Activated CD4-positive, alpha-beta T cell treated with anti-CD3 and anti-CD28 coated beads for 24 hours (primary cell): ENCODE measurements around the gene INAFM2.

ENCODE experiments used
- DNase-seq, 2 donors: peaks; one replicate each; pipeline ENCODE4 v3.0.0-alpha.2; 2020; ENCODE audit warnings: low read depth in 2 of 2

Gene INAFM2

DNA sequence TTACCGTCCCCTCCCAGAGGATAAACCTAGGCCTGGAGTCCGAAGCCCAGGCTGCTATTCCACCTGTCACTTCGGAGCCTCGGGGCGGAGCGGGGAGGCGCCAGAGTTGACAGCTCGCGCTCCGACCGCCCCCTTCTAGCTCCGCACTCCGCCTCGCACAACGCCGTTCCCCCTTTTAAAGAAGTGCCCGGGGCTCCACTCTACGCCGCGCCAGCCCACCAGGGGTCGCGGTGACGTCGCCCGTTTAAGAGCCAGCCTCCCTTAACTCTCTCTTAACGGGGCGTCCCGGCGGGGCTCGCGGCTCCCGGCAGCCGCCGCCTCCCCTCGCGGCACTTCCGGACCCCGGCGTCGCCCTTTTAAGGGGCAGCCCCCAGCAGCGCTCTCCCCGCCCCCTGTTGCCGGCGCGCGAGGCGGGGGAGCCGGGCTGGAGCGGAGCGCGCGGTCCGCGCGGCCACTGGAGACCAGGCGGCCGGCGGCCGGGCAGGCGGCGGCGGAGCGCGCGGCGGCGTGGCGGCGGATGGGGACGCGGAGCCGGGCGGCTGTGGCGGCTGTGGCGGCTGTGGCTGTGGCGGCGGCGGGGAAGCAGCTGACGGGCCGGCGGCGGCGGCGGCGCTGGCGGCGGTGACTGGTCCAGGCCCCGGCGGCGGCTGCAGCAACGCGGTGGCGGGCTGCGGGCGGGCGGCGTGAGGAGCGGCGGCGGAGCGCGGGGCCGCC, at the start of gene INAFM2:
Gene INAFM2 (plus strand): TSS at position 454 of the 714 bp plus-strand sequence. CDS start 364 bp downstream, outside the sequence.
- DNase-seq = peak; percentile 79 to 86

DNA sequence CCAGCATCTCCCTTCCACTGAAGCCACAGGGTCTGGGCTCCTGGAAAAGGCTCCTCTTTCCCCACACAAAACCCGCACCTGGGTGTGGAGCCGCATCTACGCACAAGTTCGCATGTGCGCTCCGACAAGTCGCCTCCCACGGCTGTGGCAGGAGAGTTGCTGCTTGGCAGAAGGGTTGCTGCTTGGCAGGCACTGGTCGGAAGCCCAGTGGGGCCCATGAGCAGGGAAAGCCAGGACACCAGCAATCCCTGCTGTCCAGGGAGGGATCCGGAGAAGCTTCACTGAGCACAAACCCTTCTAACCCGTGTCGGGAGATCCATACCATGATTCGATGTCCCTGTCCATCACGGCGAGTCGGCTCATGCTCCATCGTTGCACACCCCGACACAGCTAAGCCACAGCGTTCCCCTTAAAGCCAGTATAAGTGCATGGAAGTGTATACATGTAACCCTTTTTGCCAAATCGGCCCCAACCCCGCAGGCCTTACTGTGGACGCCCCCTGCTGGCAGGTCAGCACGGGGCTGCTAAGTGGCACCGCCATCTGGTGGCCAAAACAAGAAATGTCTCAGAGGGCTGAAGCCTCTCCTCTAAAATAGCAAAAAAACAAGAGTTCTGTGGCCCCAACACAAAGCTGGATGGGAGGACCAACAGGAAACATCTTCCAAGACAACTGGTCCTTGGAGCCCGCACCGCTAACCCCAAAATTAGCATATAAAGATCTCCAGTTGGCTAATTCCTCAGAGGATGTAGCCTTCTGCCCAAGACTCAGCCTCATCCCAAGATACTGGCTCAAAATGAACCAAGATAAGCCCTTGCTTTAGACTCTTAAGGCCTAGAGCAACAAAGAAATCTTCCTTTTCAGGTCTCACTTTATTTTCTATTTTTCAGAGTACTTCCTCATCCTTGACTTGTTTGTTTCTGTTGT, 48.9 kb upstream of the INAFM2 start:
- DNase-seq = peak; percentile 83 to 87

DNA sequence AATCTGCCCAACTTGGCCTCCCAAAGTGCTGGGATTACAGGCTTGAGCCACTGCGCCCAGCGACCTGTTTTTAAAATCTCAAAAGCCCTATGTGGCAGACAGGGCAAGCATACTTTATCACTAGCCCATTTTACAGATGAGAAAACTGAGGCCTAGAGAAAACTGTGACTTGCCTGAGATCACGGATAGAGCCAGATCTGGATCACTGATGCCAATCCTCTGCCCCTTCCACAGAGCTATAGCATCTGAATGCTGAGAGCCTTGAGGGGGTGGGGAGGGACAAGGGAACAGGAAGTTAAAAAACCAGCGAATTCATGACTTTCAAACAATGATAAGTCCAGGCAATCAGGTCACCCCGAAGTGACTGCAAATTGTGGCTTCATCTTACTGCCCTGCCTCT, 48.0 kb upstream of the INAFM2 start:
- no peak for DNase-seq

DNA sequence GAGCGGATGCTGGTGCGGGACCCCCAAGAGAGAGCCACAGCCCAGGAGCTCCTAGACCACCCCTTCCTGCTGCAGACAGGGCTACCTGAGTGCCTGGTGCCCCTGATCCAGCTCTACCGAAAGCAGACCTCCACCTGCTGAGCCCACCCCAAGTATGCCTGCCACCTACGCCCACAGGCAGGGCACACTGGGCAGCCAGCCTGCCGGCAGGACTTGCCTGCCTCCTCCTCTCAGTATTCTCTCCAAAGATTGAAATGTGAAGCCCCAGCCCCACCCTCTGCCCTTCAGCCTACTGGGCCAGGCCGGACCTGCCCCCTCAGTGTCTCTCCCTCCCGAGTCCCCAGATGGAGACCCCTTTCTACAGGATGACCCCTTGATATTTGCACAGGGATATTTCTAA, 47.5 kb upstream of the INAFM2 start:
- DNase-seq = no peak

DNA sequence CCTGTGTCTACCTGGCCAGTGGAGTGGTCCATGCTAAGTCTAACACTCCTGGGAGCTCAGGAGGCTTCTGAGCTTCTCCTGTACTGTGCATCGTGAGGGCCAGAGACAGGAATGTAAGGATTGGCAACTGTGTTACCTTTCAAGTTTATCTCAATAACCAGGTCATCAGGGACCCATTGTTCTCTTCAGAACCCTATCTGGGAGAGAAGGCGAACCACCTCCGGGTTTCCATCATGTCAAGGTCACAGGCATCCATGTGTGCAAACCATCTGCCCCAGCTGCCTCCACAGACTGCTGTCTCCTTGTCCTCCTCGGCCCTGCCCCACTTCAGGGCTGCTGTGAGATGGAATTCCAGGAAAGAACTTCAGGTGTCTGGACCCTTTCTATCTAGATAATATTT, 46.6 kb upstream of the INAFM2 start:
- no peak for DNase-seq

DNA sequence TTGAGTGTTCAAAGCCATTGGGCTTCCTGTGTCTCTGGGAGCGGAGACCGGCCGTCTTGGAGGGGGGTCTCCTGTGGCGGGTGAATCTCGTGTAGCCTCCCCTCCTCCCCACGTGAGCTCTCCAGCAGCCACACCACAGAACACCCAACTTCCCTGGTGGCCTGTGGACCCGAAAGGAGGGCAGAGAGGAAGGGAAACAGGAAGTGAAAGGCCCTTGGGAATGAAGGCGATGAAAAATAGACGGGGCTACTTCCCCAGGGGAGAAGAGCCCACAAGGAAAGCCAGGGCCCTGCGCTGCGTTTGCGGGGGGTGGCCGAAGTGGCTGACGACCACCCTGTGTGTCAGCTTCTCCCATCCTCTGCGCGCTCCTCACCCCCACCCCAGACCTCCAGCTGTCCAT, 46.0 kb upstream of the INAFM2 start:
- DNase-seq = no peak

DNA sequence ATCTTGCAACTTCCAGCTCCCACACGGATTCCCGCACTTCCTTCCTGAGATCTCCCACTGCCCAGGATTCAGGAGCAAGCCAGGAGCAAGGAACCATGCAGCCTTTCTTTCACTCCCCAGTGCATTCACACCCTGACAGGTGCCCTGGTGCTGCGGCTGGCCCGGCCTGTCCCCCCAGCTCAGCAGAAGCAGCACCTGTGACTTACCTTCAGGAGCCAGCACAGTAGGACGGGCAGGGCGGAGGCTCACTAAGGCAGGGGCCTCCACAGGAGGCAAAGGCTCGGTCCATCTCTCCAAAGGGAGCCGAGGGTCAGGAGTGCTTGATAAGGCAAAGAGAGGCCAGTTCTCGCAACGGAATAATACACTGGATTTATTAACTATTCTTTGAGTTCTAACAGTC, 45.5 kb upstream of the INAFM2 start:
- DNase-seq = no peak

DNA sequence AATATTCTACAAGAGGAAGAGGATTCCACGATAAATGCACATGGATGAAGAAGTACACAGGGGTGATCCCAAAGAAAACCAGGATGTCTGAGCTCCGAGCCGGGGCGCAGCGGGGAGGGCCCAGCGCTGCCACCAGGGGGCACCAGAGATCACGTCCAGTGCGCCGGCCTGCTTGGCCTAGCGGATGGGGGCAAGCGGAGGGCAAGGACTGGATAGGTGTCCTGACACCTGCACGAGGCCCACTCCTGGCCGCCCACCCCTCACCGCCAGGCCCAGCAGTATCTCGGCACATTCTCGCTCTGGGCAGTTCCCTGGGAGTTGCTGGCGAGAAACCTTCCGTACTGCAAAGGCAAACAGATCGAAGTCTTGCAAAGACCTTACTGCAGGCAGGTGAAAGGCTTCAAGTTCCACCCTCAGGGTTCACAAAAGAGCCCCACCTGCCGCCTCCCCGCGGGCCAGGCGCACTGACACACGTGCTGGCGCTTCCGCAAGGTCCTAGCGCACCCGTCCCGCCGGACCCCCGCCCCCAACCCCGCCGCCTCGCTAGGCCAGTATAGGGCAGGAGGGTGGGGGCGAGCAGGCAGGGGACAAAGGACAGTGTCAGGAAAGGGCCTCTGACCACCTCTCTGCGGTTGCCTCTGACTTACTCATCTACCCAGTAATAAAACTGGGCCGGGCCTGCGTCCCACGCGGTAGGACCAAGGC, 43.9 kb upstream of the INAFM2 start:
- DNase-seq = peak; percentile 58 to 61

DNA sequence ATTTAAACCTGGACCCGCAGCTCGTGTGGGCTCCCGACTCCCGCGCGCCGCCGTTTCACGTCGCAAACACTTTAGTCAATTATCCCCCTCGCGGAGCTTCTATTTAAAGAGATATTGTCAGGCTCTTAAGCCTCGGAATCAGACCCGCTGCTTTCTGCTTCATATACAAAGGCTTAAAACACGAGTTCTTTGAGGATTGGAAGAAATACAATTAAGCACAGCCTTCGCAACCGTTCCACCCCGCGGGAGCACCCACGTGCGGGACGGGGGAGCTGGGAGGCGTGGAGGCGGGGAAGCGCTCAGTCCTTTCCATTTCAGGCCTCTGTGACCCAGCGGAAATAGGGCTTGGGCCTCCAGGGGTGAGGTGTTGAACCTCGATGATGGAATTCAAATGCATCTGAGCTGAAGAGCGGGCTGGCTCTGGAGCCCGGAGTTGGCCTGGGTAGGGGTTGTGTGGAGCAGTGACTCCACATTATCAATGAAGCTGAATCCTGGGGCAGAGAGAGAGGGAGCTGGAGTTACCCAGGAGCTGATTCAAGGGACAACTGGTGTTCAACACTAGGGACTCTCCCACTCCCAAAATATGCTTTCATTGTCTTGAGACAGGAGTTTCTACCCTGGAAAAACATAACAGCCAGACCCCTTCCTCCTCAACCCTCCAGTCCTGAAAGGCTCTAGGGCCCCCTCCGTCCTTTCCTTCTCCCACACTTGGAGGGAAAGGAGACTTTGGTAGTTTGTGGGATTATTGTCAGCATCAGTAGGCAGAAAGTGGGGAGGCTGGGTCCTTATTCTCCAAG, 43.0 kb upstream of the INAFM2 start:
- DNase-seq = no peak

DNA sequence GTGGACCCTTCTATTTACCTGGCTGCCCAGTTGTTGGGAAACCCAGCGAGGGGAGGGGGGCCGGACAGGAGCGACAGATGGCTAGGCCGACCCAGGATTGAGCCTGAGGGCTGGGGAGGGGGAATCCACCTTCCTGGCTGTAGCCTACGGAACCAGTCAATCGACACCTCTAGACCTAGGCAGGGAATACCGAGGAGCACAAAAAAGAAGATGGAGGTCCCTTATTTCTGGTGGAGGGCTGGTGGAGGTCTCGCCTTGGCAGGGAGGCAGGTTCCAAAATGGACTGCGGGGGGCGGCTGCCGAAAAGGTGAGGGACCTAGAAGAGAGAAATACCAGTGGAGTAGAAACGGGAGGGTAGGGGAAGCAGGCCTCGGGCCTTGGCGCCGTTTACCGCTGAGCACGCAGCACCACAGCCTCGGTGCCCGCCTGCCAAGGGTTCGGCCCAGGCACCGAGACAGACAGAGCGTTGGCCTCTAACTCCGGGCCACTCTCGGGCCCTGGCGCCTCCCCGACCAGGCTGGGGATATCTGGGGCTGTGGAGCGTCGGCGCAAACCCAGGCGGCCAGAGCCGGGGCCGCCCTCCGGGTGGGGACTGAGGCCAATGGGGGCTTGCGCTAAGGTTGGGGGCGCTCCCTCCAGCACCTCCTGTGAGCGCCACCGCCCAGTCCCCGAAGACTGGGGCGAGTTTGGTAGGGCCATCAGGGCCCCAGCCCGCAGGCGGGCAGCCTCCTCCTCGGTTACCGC, 42.3 kb upstream of the INAFM2 start:
- DNase-seq = no peak

DNA sequence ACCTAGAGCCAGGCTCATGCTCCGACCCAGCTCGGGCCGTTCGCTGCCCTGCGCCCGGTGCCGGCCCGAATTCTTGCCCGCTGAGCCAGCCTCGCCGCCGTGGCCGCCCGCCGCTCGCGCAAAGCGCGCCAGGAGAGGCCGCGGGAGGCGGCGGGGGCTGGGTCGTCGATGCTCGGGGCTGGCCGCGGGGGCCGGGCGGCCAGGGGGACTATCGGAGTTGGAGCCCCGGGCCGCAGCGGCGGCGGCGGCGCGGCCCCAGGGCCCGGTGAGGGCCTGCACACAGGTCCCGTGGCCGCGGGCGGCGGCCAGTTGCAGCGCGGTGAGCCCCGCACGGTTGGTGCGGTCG, 41.7 kb upstream of the INAFM2 start:
- DNase-seq = no peak

DNA sequence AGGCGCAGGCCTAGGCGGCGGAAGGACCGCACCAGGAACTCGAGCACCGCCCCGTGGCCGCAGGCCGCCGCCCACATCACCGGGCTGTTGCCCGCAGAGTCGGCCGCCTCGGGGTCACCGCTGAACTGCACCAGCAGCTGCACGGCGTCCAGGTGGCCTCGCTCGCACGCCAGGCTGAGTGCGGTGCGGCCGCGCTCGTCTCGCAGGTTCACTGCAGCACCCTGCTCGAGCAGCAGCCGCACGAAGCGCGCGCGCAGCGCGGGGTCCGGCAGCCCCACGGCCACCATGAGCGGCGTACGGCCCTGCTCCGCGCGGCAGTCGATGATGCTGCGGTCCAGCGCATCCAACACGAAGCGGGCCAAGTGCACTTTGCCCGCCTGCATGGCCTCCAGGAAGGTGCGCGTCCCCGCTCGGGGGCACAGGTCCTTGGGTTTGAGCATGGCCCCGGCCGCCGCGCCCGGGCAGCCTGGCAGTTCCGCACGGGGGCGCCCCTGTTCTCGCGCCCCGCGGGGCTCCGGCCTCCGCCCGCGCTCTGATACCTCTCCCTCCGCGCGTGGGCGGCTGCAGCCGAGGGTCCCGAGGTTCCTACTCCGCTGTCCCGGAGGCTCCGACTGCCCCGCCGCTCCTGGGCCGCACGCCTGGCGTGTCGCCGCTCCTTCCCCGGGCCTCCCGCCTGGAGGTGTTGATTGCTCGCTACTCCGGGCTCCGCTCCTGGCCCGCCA, 41.2 kb upstream of the INAFM2 start:
- peak in 1 of 2 donors; percentile 34 for DNase-seq

DNA sequence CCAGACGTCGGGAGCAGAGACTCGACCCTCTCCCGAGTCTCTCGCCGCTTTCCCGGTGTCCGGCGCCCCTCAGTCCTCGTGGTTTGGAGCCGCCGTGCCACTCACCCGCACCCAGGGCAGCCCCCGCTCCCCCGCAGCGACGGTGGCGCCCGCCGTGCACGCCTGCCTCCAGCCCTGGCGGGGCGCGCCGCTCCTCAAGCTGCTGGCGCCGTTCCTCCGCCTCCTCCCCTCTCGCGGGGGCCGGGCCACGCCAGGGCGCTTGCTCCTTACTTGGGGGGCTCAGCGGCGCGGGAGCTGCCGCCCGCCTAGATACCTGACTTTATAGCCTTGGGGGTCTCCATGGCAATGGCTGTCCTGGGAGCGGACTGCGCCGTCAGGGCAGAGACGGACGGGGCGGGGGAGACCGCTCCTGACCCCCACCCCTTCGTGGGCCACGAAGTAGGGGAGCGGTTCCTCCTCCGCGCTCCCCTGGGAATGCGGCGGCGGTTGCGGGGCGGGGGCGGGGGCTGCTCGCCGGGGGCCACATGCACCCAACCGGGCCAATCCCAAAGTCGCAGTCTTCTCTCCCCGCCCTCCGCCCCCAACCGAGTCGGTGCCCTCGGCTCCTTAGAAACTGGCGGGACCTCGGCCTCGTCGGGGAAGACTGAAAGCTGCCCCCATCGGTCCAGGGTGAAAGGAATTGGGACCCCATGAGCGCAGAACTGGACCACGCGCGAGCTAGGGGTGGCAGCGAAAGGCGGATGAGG, 40.5 kb upstream of the INAFM2 start, which contains the start of gene ANKRD63:
Gene ANKRD63 (minus strand): TSS at position 196 of the 746 bp plus-strand sequence. CDS start 478 bp downstream, outside the sequence.
- DNase-seq = peak in 1 of 2 donors; percentile 15

DNA sequence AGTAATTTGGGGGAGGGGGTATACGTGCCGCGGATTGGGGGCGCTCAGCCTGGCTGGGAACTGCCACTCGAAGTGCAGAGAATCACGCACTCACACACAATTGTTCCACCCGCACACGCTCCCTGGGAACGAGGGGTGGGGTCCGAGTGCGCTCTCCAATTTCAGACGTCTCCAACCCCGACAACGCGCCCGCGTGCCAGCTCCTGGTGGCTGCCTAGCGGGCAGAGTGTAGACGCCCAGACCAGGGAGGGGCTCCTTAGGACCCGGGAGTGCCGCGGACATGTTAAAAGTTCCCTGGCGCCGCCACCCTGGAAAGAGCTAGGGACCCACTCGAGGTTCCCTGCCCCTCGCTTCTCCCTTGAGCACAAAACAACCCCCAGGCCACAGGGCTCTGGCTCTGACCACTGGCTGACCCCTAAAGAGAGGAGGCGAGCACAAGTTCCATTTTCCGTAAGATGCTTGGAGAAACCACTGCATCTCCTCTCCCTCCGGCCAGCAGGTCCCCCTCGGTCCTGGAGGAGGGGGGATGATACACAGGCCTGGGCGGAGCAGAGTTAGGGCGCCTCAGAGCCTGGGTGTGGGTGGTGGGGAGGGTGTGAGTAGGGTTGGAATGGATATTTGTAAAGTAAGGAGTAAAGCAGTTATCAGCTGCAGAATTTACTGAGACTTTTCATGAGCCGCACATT, 39.7 kb upstream of the INAFM2 start:
- DNase-seq = no peak

DNA sequence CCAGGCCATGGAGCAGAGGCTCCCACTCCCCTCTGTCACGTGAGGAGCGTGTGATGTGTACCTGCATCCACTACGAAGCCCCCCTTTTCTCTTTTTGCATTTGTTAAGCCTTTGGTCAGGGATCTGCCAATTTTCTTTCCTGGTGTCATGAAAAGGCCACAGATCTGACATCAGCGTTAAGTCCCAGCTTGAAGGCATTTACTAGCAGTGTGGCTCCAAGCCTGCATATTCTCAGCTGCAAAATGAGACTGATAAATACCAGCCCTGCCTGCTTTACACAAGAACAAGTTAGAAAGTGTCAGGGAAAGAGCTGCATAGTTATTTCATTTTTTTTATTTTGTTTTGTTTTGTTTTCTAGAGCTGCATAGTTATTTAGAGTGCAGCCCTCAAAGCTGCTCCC, 38.3 kb upstream of the INAFM2 start:
- DNase-seq = no peak

DNA sequence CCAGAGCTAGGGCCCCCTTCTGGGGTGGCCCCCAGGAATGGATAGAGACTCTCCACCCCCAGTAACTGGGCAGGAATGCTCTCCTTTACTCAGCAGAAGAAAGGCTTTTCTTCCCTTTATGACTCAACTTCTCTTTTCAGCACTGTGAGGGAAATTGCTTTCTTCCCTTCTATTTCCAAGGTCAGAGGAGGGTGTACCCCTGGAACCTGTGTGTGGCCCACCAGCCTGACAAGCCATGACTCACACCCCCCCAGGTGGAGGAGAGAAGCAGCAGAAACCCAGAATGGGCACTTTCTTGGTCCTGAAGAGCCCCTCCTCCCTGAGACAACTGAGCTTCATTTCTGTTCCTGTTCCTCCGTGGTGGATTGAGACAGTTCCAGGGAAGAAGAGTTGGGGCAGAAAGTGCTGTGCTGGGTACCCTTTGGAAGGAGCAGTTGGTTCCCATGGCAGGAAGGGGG, 37.9 kb upstream of the INAFM2 start:
- no peak for DNase-seq

DNA sequence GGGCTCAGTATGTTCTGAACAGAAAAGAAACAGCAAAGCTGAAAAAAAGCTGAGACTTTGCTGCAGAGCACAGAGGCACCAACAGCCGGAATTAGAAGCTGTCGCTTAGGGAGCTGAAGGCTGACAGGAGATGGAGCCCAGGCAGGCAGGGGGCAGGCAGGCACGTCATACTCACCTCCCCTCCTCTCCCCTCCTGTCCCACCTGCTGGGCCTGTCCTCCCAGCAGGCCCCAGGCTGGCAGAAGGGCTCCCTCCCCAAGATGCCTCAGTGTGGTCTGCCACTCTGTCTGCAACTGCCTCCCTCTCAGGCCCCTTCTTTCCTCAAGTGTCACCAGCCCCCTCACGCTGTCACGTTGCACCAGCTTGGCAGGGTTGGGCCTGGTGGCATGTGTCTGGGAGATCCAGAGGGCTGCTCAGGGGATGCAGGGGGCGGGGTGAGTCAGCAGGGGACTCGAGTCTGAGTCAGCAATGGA, 37.4 kb upstream of the INAFM2 start:
- DNase-seq = no peak

DNA sequence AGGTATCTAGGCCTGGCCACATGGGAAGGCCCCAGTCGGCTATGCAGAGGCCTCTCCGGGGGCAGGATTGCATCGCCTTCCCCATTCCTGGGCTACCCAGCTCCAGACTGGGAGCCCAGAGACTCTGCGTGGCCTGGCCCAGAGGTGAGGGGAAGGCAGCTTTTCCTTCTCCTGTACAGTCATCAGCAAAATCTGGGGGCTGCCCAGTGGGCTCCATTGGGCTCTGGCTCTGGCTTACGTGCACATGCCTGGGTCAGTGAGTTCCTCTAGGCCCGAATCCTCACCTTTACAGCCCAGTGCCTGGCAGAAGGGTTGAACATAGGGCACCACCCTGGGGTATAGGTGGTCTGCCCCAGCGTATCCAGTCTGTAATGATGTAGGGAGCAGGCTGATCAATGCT, 36.7 kb upstream of the INAFM2 start:
- no peak for DNase-seq

DNA sequence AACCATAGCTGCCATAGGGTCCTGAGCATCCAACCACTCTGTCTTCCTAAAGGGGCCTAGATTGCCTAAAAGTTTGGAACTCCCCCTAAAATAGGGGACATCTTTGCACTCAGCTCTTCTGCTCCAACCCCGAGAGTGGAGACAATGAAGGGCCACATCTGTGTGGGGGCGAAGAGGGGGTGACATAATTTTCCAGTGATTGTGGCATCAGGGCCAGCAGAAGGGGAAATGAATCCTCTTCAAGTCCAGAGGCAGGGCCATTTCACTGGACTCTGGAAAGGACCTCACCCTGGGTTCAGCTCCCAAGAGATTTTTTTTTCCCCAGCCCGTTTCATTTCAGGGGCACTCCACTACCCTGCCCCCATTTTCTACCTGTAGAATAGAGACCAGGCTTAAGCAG, 36.0 kb upstream of the INAFM2 start:
- DNase-seq = no peak
